Nephron progenitor cell (in vitro differentiated cells): ENCODE results near the gene MKS1.

ENCODE experiments used
- DNase-seq: peaks from one replicate; pipeline ENCODE4 v3.0.0; 2021
- H3K27ac Mint-ChIP-seq: 2 replicates; pipeline ENCODE4 v1.8.0; 2021; ENCODE audit warnings: mild to moderate bottlenecking, moderate library complexity, mixed read lengths
- H3K27me3 Mint-ChIP-seq: 2 replicates; pipeline ENCODE4 v1.8.0; 2021; ENCODE audit warnings: mild to moderate bottlenecking, low read depth, mixed read lengths; ENCODE audit not compliant: poor library complexity
- H3K36me3 Mint-ChIP-seq: 2 replicates; pipeline ENCODE4 v1.8.0; 2021; ENCODE audit warnings: low read depth, mixed read lengths
- H3K4me1 Mint-ChIP-seq: 2 replicates; pipeline ENCODE4 v1.8.0; 2021; ENCODE audit warnings: mixed read lengths
- H3K4me3 Mint-ChIP-seq: 2 replicates; pipeline ENCODE4 v1.8.0; 2021; ENCODE audit warnings: mild to moderate bottlenecking, moderate library complexity, mixed read lengths
- H3K9me3 Mint-ChIP-seq: 2 replicates; pipeline ENCODE4 v1.8.0; 2021; ENCODE audit warnings: mild to moderate bottlenecking, moderate library complexity, mixed read lengths
- CTCF ChIP-seq: fragments of 200-600 bp; sonication (generic); IDR thresholded peaks from 2 replicates; pipeline ENCODE4 v1.5.0; 2021; ENCODE audit warnings: antibody characterized with exemption

Gene MKS1

GRCh38 chr17:58246104-58246740 is 27.2 kb upstream of the MKS1 start:
- peaks cover 97% of the 10 kb centered on the region for H3K27me3 Mint-ChIP-seq
- DNase-seq = no peak

GRCh38 chr17:58245428-58246103 is 26.5 kb upstream of the MKS1 start:
- Mint-ChIP-seq H3K9me3 (peaks cover 7% of the 10 kb centered on the region), H3K4me1 (no peaks in the 10 kb centered on the region), H3K36me3 (no peaks in the 10 kb centered on the region), H3K27me3 (peaks cover 97% of the 10 kb centered on the region), H3K27ac (no peak overlapping the region), H3K4me3 (no peak overlapping the region)
- no peak for TF ChIP-seq CTCF
- no peak for DNase-seq

More at GRCh38 chr17:58246104-58246740, 27.2 kb upstream of the MKS1 start:
- H3K9me3 Mint-ChIP-seq = peaks cover 8% of the 10 kb centered on the region
- H3K4me3 Mint-ChIP-seq = no peak overlapping the region
- H3K27ac Mint-ChIP-seq = no peak overlapping the region
- no peak for TF ChIP-seq CTCF
- H3K36me3 Mint-ChIP-seq = no peaks in the 10 kb centered on the region
- H3K4me1 Mint-ChIP-seq = no peaks in the 10 kb centered on the region

- no peak for TF ChIP-seq CTCF
- Mint-ChIP-seq H3K4me3 (no peak overlapping the region), H3K4me1 (no peaks in the 10 kb centered on the region), H3K9me3 (peaks cover under 1% of the 10 kb centered on the region), H3K27ac (no peak overlapping the region), H3K27me3 (peaks cover 97% of the 10 kb centered on the region), H3K36me3 (no peaks in the 10 kb centered on the region)
- DNase-seq = no peak
Measured at GRCh38 chr17:58244963-58245362, 25.9 kb upstream of the MKS1 start.

GRCh38 chr17:58242171-58242784 is 23.2 kb upstream of the MKS1 start:
- Mint-ChIP-seq H3K27me3 (peaks cover 97% of the 10 kb centered on the region), H3K27ac (no peak overlapping the region), H3K36me3 (no peaks in the 10 kb centered on the region), H3K9me3 (no peaks in the 10 kb centered on the region), H3K4me1 (no peaks in the 10 kb centered on the region), H3K4me3 (no peak overlapping the region)
- DNase-seq = no peak
- no peak for TF ChIP-seq CTCF

- Mint-ChIP-seq H3K4me1 (no peaks in the 10 kb centered on the region), H3K27me3 (peaks cover 98% of the 10 kb centered on the region), H3K27ac (no peak overlapping the region), H3K4me3 (no peak overlapping the region), H3K36me3 (no peaks in the 10 kb centered on the region), H3K9me3 (no peaks in the 10 kb centered on the region)
- DNase-seq = no peak
- no peak for TF ChIP-seq CTCF
Measured at GRCh38 chr17:58239987-58240386, 20.9 kb upstream of the MKS1 start.
